SK-N-SH treated with all-trans-retinoic acid at 6 μM for 48 hours (cell line): ENCODE data around the gene CDK10.

ENCODE experiments used
- ATAC-seq: fragments of 200-7000 bp; cut with Tn5 transposase; 3 replicates; pipeline ENCODE4 v1.9.1; 2020; ENCODE audit warnings: mild to moderate bottlenecking, moderate library complexity
- ARNTL ChIP-seq: fragments of 450-650 bp; formaldehyde crosslinking; IDR thresholded peaks from 2 replicates; pipeline ENCODE4 v1.5.0; 2020; ENCODE audit warnings: low read depth, mild to moderate bottlenecking, moderate library complexity, borderline replicate concordance
- BACH2 ChIP-seq: fragments of 250-450 bp; sonication (Bioruptor Pico); IDR thresholded peaks from 2 replicates; pipeline ENCODE4 v1.9.0; 2021; ENCODE audit warnings: mild to moderate bottlenecking, borderline replicate concordance
- CREB5 ChIP-seq: fragments of 250-450 bp; sonication (Bioruptor Pico); IDR thresholded peaks from 2 replicates; pipeline ENCODE4 v1.5.1; 2020; ENCODE audit warnings: low read depth, mild to moderate bottlenecking, moderate library complexity
- CSDC2 ChIP-seq: fragments of 250-450 bp; sonication (Bioruptor Pico); IDR thresholded peaks from 2 replicates; pipeline ENCODE4 v1.5.0; 2020; ENCODE audit warnings: mild to moderate bottlenecking, moderate library complexity
- CSRNP3 ChIP-seq: fragments of 250-450 bp; sonication (Bioruptor Pico); IDR thresholded peaks from 2 replicates; pipeline ENCODE4 v1.5.1; 2021; ENCODE audit warnings: mild to moderate bottlenecking, moderate library complexity
- ESRRG ChIP-seq: fragments of 250-450 bp; sonication (Bioruptor Pico); IDR thresholded peaks from 2 replicates; pipeline ENCODE4 v1.6.1; 2021; ENCODE audit warnings: mild to moderate bottlenecking
- ISL1 ChIP-seq: fragments of 250-450 bp; sonication (Bioruptor Pico); IDR thresholded peaks from 2 replicates; pipeline ENCODE4 v2.1.2; 2022; ENCODE audit warnings: mild to moderate bottlenecking, moderate library complexity
- POU6F1 ChIP-seq: fragments of 250-450 bp; sonication (Bioruptor Pico); IDR thresholded peaks from 2 replicates; pipeline ENCODE4 v1.8.0; 2021; ENCODE audit warnings: low read depth, mild to moderate bottlenecking, moderate library complexity, borderline replicate concordance
- RARB ChIP-seq: fragments of 250-450 bp; sonication (Bioruptor Pico); IDR thresholded peaks from 2 replicates; pipeline ENCODE4 v1.8.0; 2021; ENCODE audit warnings: mild to moderate bottlenecking, moderate library complexity
- TCF4 ChIP-seq: fragments of 250-450 bp; sonication (Bioruptor Pico); IDR thresholded peaks from 2 replicates; pipeline ENCODE4 v1.8.0; 2021; ENCODE audit warnings: mild to moderate bottlenecking, moderate library complexity, borderline replicate concordance
- TSHZ2 ChIP-seq: fragments of 250-450 bp; sonication (Bioruptor Pico); IDR thresholded peaks from 2 replicates; pipeline ENCODE4 v1.5.0; 2020; ENCODE audit warnings: mild to moderate bottlenecking, moderate library complexity
- ZC3H10 ChIP-seq: fragments of 250-450 bp; sonication (Bioruptor Pico); IDR thresholded peaks from 2 replicates; pipeline ENCODE4 v1.5.1; 2021; ENCODE audit warnings: mild to moderate bottlenecking, moderate library complexity
- ZFP3 ChIP-seq: fragments of 250-450 bp; sonication (Bioruptor Pico); IDR thresholded peaks from 2 replicates; pipeline ENCODE4 v1.5.0; 2020; ENCODE audit warnings: mild to moderate bottlenecking, moderate library complexity
- ZNF565 ChIP-seq: fragments of 450-650 bp; formaldehyde crosslinking; conservative IDR thresholded peaks from 2 replicates; pipeline ENCODE4 v1.5.0; 2020; ENCODE audit warnings: low read depth, mild to moderate bottlenecking, moderate library complexity

The CDK10 gene

GRCh38 chr16:89657442-89658220 lies 28.9 kb upstream of the CDK10 start, which contains the start of the genes CHMP1A and SPATA33:
Gene CHMP1A (minus strand): TSS chr16:89657708. CDS start chr16:89657588, 120 bp downstream.
Gene SPATA33 (plus strand): TSS chr16:89657836. CDS start chr16:89657912, 76 bp downstream.
- TF ChIP-seq ESRRG (no peak), TCF4 (CRISPR knock-in tag) (no peak), POU6F1 (CRISPR knock-in tag) (no peak), TSHZ2 (no peak), CREB5 (CRISPR knock-in tag) (no peak)

GRCh38 chr16:89658221-89658879 lies 28.1 kb upstream of the CDK10 start:
- peak; percentile 53 for ATAC-seq

More at GRCh38 chr16:89657442-89658220, 28.9 kb upstream of the CDK10 start, which contains the start of the genes CHMP1A and SPATA33:
- peak; percentile 96 for ATAC-seq

GRCh38 chr16:89660146-89660545 lies 26.3 kb upstream of the CDK10 start:
- no peak for ATAC-seq
- TF ChIP-seq ZNF565 (no peak), BACH2 (CRISPR knock-in tag) (no peak), ZC3H10 (CRISPR knock-in tag) (no peak), CREB5 (CRISPR knock-in tag) (no peak), ESRRG (no peak), ISL1 (CRISPR knock-in tag) (no peak), POU6F1 (CRISPR knock-in tag) (no peak), CSRNP3 (CRISPR knock-in tag) (no peak)

More at GRCh38 chr16:89658221-89658879, 28.1 kb upstream of the CDK10 start:
- no peak for TF ChIP-seq CREB5 (CRISPR knock-in tag)
- TF ChIP-seq CSDC2 (CRISPR knock-in tag): no peak

- no peak for ATAC-seq
- TF ChIP-seq CREB5 (CRISPR knock-in tag): no peak
- TF ChIP-seq RARB (CRISPR knock-in tag): no peak
- TF ChIP-seq ESRRG: no peak
- TF ChIP-seq ZFP3 (CRISPR knock-in tag): no peak
- no peak for TF ChIP-seq TSHZ2
- no peak for TF ChIP-seq ZC3H10 (CRISPR knock-in tag)
- no peak for TF ChIP-seq ARNTL
- no peak for TF ChIP-seq TCF4 (CRISPR knock-in tag)
These were observed 25.3 kb upstream of the CDK10 start for GRCh38 chr16:89661215-89661614.
